CD4-positive, alpha-beta T cell (primary cell): ENCODE results near the gene R3HDM2. TPM values are rescaled to one million over a fixed set of nuclear protein-coding genes. Genes with fewer than 3 reads are reported as not detected.

Experiments used
- ATAC-seq: fragments of 200-7000 bp; cut with Tn5 transposase; one replicate; pipeline ENCODE4 v1.10.0; 2022; ENCODE audit warnings: mild to moderate bottlenecking; ENCODE audit not compliant: poor library complexity
- CTCF ChIA-PET: fragments of 350-600 bp; sonication (Branson Sonifier 250); formaldehyde crosslinking; loops from one replicate; lab custom pipeline; 2021; ENCODE audit warnings: antibody characterized with exemption, inconsistent platforms; lab: Charles Lee
- POLR2A ChIA-PET: fragments of 350-600 bp; sonication (Branson Sonifier 250); formaldehyde crosslinking; loops from one replicate; lab custom pipeline; 2021; ENCODE audit warnings: antibody characterized with exemption, inconsistent platforms; lab: Charles Lee
- DNase-seq, 14 experiments: peaks; one replicate each; pipeline ENCODE4 v3.0.0-alpha.2; 2013 to 2020; ENCODE audit warnings: mixed read lengths in 2 of 14
- H3K27ac ChIP-seq, 2 donors: one replicate each; pipeline versions ENCODE4 v1.5.1 to v1.7.0; 2013; ENCODE audit warnings: low read length in 2 of 2, low read depth in 1 of 2, mild to moderate bottlenecking in 1 of 2
- H3K27me3 ChIP-seq, 2 experiments: 1 replicate in 1 of 2; 2 replicates in 1 of 2; pipeline versions ENCODE4 v1.6.1 to v1.7.0; 2013; ENCODE audit warnings: low read length in 2 of 2, control low read depth in 1 of 2, mild to moderate bottlenecking in 1 of 2, moderate library complexity in 1 of 2; ENCODE audit not compliant: insufficient read depth in 2 of 2, control insufficient read depth in 1 of 2
- H3K36me3 ChIP-seq: one replicate; pipeline ENCODE4 v1.6.1; 2013; ENCODE audit warnings: low read length, control low read depth; ENCODE audit not compliant: insufficient read depth
- H3K4me1 ChIP-seq: one replicate; pipeline ENCODE4 v1.6.1; 2013; ENCODE audit warnings: low read length, control low read depth; ENCODE audit not compliant: insufficient read depth
- H3K4me3 ChIP-seq: one replicate; pipeline ENCODE4 v1.5.1; 2013; ENCODE audit warnings: mild to moderate bottlenecking, low read length, moderate library complexity
- H3K9me3 ChIP-seq, 2 experiments: 1 replicate in 1 of 2; 2 replicates in 1 of 2; pipeline versions ENCODE4 v1.6.1 to v1.7.0; 2013; ENCODE audit warnings: low read length in 2 of 2, mild to moderate bottlenecking in 2 of 2, control low read depth in 1 of 2, moderate library complexity in 1 of 2; ENCODE audit not compliant: control insufficient read depth in 1 of 2, insufficient read depth in 1 of 2
- H3K27ac Mint-ChIP-seq: one replicate; pipeline ENCODE4 v1.8.0; 2020; ENCODE audit warnings: mixed read lengths
- H3K27me3 Mint-ChIP-seq: one replicate; pipeline ENCODE4 v1.8.0; 2021; ENCODE audit warnings: mixed read lengths
- H3K36me3 Mint-ChIP-seq: one replicate; pipeline ENCODE4 v1.8.0; 2021; ENCODE audit warnings: low read depth, mixed read lengths
- H3K4me1 Mint-ChIP-seq: one replicate; pipeline ENCODE4 v1.8.0; 2021; ENCODE audit warnings: low read depth, mixed read lengths
- H3K4me3 Mint-ChIP-seq: one replicate; pipeline ENCODE4 v1.8.0; 2020; ENCODE audit warnings: mild to moderate bottlenecking, mixed read lengths
- H3K9me3 Mint-ChIP-seq: one replicate; pipeline ENCODE4 v1.8.0; 2020; ENCODE audit warnings: mixed read lengths
- CTCF ChIP-seq: fragments of 200-600 bp; IDR thresholded peaks from one replicate; pipeline ENCODE4 v1.8.0; 2022; ENCODE audit warnings: antibody characterized with exemption, mild to moderate bottlenecking
- intact Hi-C, 2 experiments: fragments of 100-400 bp; cut with DNase I in 1 of 2; cut with micrococcal nuclease in 1 of 2; formaldehyde crosslinking; loops; one replicate each; pipeline versions ENCODE4 v1.15.1 to v1.9.0; 2023 to 2025; cut with DNase I, micrococcal nuclease
- total RNA-seq, 174 experiments: library from RNA in 2 of 174; stranded (reverse) in 2 of 174; gene quantifications; one replicate each; pipeline ENCODE4 v1.2.3 and lab custom pipeline; 2021 to 2026

R3HDM2 gene
- total RNA-seq, 2 experiments from 2014 or later: 106 to 115 TPM

GRCh38 chr12:57420482-57420881 lies 10.4 kb downstream of the R3HDM2 start:
- peaks cover 17% of the 10 kb centered on the region for H3K36me3 ChIP-seq
- H3K27ac ChIP-seq: no peak overlapping the region
- Mint-ChIP-seq H3K27ac (no peak overlapping the region), H3K4me3 (no peak overlapping the region), H3K9me3 (no peaks in the 10 kb centered on the region), H3K36me3 (peaks cover 55% of the 10 kb centered on the region), H3K4me1 (peaks cover 53% of the 10 kb centered on the region), H3K27me3 (no peaks in the 10 kb centered on the region)
- no peaks in the 10 kb centered on the region for H3K27me3 ChIP-seq
- no peak for DNase-seq
- H3K9me3 ChIP-seq: no peaks in the 10 kb centered on the region
- ChIA-PET POLR2A (interaction anchor here (0.9 kb wide), 1 partner anchor 9 kb away, joined by 3 read pairs; no protein-coding TSS in a partner anchor), CTCF (no interaction called here)
- no peak overlapping the region for H3K4me3 ChIP-seq
- no peak for ATAC-seq
- H3K4me1 ChIP-seq: peaks cover 3% of the 10 kb centered on the region
- no peak for TF ChIP-seq CTCF
- intact Hi-C loops: no loop called here

- H3K4me1 Mint-ChIP-seq: peaks cover 56% of the 10 kb centered on the region
- H3K9me3 Mint-ChIP-seq: no peaks in the 10 kb centered on the region
- Histone ChIP-seq H3K27ac (no peak overlapping the region), H3K4me1 (peaks cover 3% of the 10 kb centered on the region), H3K36me3 (peaks cover 17% of the 10 kb centered on the region), H3K4me3 (no peak overlapping the region), H3K27me3 (no peaks in the 10 kb centered on the region), H3K9me3 (no peaks in the 10 kb centered on the region)
- H3K36me3 Mint-ChIP-seq: peaks cover 53% of the 10 kb centered on the region
- no peak for TF ChIP-seq CTCF
- H3K27ac Mint-ChIP-seq: no peak overlapping the region
- H3K4me3 Mint-ChIP-seq: no peak overlapping the region
- intact Hi-C loops: no loop called here
- ATAC-seq: no peak
- DNase-seq: no peak
- CTCF ChIA-PET: no interaction called here
- H3K27me3 Mint-ChIP-seq: no peaks in the 10 kb centered on the region
- POLR2A ChIA-PET: no interaction called here
Observed at GRCh38 chr12:57419495-57419894, 11.3 kb downstream of the R3HDM2 start.

GRCh38 chr12:57418255-57418654 lies 12.6 kb downstream of the R3HDM2 start:
- Histone ChIP-seq H3K9me3 (no peaks in the 10 kb centered on the region), H3K4me1 (peaks cover 3% of the 10 kb centered on the region), H3K36me3 (peaks cover 18% of the 10 kb centered on the region), H3K27me3 (no peaks in the 10 kb centered on the region), H3K27ac (no peak overlapping the region), H3K4me3 (no peak overlapping the region)
- no peak for ATAC-seq
- intact Hi-C loops: no loop called here
- no peak for DNase-seq
- Mint-ChIP-seq H3K27ac (peak overlapping the region; percentile 23), H3K9me3 (no peaks in the 10 kb centered on the region), H3K27me3 (no peaks in the 10 kb centered on the region), H3K36me3 (peaks cover 50% of the 10 kb centered on the region), H3K4me3 (no peak overlapping the region), H3K4me1 (peaks cover 53% of the 10 kb centered on the region)
- ChIA-PET CTCF (interaction anchor here (0.6 kb wide), 1 partner anchor 8 kb away, joined by 4 read pairs; no protein-coding TSS in a partner anchor), POLR2A (no interaction called here)
- TF ChIP-seq CTCF: no peak
